A549 (cell line): Measurements from ENCODE around the gene MYLK4.

Source experiments
- EHMT2 ChIP-seq: fragments of 200-600 bp; sonication (generic); IDR thresholded peaks from 2 replicates; pipeline ENCODE4 v1.6.1; 2016; ENCODE audit warnings: antibody characterized with exemption, low read depth, mild to moderate bottlenecking, moderate library complexity
- EP300 ChIP-seq, 2 experiments: fragments of >200 bp; sonication (Bioruptor Twin); formaldehyde crosslinking; IDR thresholded peaks; 2 replicates in 1 of 2; 3 replicates in 1 of 2; pipeline ENCODE4 v1.6.1; 2016 to 2017
- ESRRA ChIP-seq: fragments of 150-350 bp; IDR thresholded peaks from 2 replicates; pipeline ENCODE4 v1.6.1; 2014; ENCODE audit warnings: mild to moderate bottlenecking, low read length, borderline replicate concordance
- KDM1A ChIP-seq: fragments of 200-600 bp; sonication (generic); IDR thresholded peaks from 2 replicates; pipeline ENCODE4 v1.6.1; 2016; ENCODE audit warnings: low read depth, mild to moderate bottlenecking
- NFE2L2 ChIP-seq: fragments of 150-350 bp; conservative IDR thresholded peaks from 2 replicates; pipeline ENCODE4 v1.6.1; 2014; ENCODE audit warnings: low read length
- NR3C1 ChIP-seq: fragments of >200 bp; sonication (Bioruptor Twin); formaldehyde crosslinking; IDR thresholded peaks from 3 replicates; pipeline ENCODE4 v1.6.1; 2017
- PHF8 ChIP-seq: fragments of 200-600 bp; sonication (generic); IDR thresholded peaks from 2 replicates; pipeline ENCODE4 v1.6.1; 2016; ENCODE audit warnings: low read depth, mild to moderate bottlenecking, antibody characterized with exemption, moderate library complexity, borderline replicate concordance
- POLR2A ChIP-seq: IDR thresholded peaks from 2 replicates; pipeline ENCODE4 v1.6.1; 2012; ENCODE audit warnings: mild to moderate bottlenecking, low read length
- RFX5 ChIP-seq: fragments of 450-650 bp; IDR thresholded peaks from 2 replicates; pipeline ENCODE4 v1.7.1; 2014; ENCODE audit warnings: antibody characterized with exemption, mild to moderate bottlenecking, moderate library complexity
- RNF2 ChIP-seq: fragments of 200-600 bp; sonication (generic); IDR thresholded peaks from 2 replicates; pipeline ENCODE4 v1.6.1; 2016; ENCODE audit warnings: low read depth, mild to moderate bottlenecking, antibody characterized with exemption, moderate library complexity, borderline replicate concordance
- TF ChIP-seq, protein P1 (sequence below): fragments of >200 bp; sonication (Bioruptor Twin); formaldehyde crosslinking; IDR thresholded peaks from 3 replicates; pipeline ENCODE4 v1.5.1; 2016
- TF ChIP-seq, protein P2 (sequence below): IDR thresholded peaks from 2 replicates; pipeline ENCODE4 v1.6.1; 2012; ENCODE audit warnings: low read depth, borderline replicate concordance
- TF ChIP-seq, protein P3 (sequence below): fragments of 200-600 bp; sonication (generic); IDR thresholded peaks from 2 replicates; pipeline ENCODE4 v1.6.1; 2016; ENCODE audit warnings: antibody characterized with exemption, mild to moderate bottlenecking, moderate library complexity

DNA sequence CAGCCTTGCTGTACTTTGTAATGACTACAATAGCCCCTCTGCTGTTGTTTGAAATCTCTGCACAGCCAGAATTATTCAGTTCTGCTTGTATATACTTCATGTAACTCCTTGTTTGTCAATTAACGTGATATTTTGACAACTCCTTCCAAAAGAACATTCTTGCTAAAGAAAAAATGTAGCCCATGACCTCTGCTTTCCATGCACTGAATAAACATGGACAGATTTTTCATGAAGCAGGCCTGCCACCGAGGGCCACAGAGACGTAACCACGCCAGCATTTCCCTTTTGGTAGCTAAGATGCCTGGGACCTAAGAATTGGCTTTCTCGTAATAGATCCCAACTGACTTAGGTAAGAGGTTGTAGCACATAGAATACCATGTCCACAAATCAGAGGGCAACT lies 135.9 kb downstream of the MYLK4 start:
- no peak for TF ChIP-seq PHF8
- TF ChIP-seq, protein P1, sequence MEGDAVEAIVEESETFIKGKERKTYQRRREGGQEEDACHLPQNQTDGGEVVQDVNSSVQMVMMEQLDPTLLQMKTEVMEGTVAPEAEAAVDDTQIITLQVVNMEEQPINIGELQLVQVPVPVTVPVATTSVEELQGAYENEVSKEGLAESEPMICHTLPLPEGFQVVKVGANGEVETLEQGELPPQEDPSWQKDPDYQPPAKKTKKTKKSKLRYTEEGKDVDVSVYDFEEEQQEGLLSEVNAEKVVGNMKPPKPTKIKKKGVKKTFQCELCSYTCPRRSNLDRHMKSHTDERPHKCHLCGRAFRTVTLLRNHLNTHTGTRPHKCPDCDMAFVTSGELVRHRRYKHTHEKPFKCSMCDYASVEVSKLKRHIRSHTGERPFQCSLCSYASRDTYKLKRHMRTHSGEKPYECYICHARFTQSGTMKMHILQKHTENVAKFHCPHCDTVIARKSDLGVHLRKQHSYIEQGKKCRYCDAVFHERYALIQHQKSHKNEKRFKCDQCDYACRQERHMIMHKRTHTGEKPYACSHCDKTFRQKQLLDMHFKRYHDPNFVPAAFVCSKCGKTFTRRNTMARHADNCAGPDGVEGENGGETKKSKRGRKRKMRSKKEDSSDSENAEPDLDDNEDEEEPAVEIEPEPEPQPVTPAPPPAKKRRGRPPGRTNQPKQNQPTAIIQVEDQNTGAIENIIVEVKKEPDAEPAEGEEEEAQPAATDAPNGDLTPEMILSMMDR: no peak
- TF ChIP-seq POLR2A: no peak
- no peak for TF ChIP-seq NFE2L2
- TF ChIP-seq, protein P2, sequence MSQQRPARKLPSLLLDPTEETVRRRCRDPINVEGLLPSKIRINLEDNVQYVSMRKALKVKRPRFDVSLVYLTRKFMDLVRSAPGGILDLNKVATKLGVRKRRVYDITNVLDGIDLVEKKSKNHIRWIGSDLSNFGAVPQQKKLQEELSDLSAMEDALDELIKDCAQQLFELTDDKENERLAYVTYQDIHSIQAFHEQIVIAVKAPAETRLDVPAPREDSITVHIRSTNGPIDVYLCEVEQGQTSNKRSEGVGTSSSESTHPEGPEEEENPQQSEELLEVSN: no peak
- TF ChIP-seq, protein P3, sequence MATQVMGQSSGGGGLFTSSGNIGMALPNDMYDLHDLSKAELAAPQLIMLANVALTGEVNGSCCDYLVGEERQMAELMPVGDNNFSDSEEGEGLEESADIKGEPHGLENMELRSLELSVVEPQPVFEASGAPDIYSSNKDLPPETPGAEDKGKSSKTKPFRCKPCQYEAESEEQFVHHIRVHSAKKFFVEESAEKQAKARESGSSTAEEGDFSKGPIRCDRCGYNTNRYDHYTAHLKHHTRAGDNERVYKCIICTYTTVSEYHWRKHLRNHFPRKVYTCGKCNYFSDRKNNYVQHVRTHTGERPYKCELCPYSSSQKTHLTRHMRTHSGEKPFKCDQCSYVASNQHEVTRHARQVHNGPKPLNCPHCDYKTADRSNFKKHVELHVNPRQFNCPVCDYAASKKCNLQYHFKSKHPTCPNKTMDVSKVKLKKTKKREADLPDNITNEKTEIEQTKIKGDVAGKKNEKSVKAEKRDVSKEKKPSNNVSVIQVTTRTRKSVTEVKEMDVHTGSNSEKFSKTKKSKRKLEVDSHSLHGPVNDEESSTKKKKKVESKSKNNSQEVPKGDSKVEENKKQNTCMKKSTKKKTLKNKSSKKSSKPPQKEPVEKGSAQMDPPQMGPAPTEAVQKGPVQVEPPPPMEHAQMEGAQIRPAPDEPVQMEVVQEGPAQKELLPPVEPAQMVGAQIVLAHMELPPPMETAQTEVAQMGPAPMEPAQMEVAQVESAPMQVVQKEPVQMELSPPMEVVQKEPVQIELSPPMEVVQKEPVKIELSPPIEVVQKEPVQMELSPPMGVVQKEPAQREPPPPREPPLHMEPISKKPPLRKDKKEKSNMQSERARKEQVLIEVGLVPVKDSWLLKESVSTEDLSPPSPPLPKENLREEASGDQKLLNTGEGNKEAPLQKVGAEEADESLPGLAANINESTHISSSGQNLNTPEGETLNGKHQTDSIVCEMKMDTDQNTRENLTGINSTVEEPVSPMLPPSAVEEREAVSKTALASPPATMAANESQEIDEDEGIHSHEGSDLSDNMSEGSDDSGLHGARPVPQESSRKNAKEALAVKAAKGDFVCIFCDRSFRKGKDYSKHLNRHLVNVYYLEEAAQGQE: no peak
- no peak for TF ChIP-seq RFX5
- no peak for TF ChIP-seq RNF2
- no peak for TF ChIP-seq NR3C1
- TF ChIP-seq EP300 (IDR thresholded peaks at IDR 0.05): no peak
- TF ChIP-seq KDM1A: no peak
- TF ChIP-seq ESRRA: no peak
- no peak for TF ChIP-seq EHMT2
